GM18505 (cell line): Measurements from ENCODE around the gene ZNF808.
"Not testable (repeated sequence)": the region's sequence is repeated elsewhere in the genome, so short reads cannot be mapped to it uniquely, and the experiment has no call there.

ENCODE experiments used
- ATAC-seq: cut with Tn5 transposase; IDR thresholded peaks from one replicate; pipeline ENCODE4 v1.9.1; 2021; ENCODE audit not compliant: unreplicated experiment
- POLR2A ChIP-seq: IDR thresholded peaks from 4 replicates; pipeline ENCODE4 v1.6.1; 2011; ENCODE audit warnings: borderline replicate concordance; ENCODE audit not compliant: insufficient read depth, insufficient read length; ENCODE audit errors: extremely low read depth

ZNF808 gene

GRCh38 chr19:52599241-52599640 lies 71.8 kb downstream of the ZNF808 start:
- ATAC-seq, result no peak
- TF ChIP-seq POLR2A, result no peak

- no peak for TF ChIP-seq POLR2A
- ATAC-seq, result peak; percentile 22
Measured at GRCh38 chr19:52600639-52601024, 73.2 kb downstream of the ZNF808 start.

GRCh38 chr19:52601025-52601973 lies 73.8 kb downstream of the ZNF808 start:
- ATAC-seq, result peak; percentile 91
- peak; percentile 77 for TF ChIP-seq POLR2A

- ATAC-seq, result not testable (repeated sequence)
Measured at GRCh38 chr19:52601974-52602366, 74.5 kb downstream of the ZNF808 start.

- TF ChIP-seq POLR2A, result no peak
- ATAC-seq, result no peak
Measured at GRCh38 chr19:52602941-52603340, 75.5 kb downstream of the ZNF808 start.

GRCh38 chr19:52603558-52604207 lies 76.2 kb downstream of the ZNF808 start:
- no peak for ATAC-seq
- no peak for TF ChIP-seq POLR2A
